ENCODE measurements around the gene ANGPTL1. TPM values are rescaled to one million over a fixed set of nuclear protein-coding genes. Genes with fewer than 3 reads are reported as not detected.

The ANGPTL1 gene
- not detected in 2 replicates for total RNA-seq (2014; rRNA removed; shearing (Covaris generic))

GRCh38 chr1:178870944-178871343, at the start of gene ANGPTL1:
ANGPTL1 (minus strand) TSS chr1:178871077; CDS start chr1:178865776, 5,301 bp downstream.
- DNase-seq (ENCODE audit: low spot score), result no peak

GRCh38 chr1:178919581-178919980, 48.7 kb upstream of the ANGPTL1 start:
- DNase-seq (ENCODE audit: low spot score), result no peak

DNA sequence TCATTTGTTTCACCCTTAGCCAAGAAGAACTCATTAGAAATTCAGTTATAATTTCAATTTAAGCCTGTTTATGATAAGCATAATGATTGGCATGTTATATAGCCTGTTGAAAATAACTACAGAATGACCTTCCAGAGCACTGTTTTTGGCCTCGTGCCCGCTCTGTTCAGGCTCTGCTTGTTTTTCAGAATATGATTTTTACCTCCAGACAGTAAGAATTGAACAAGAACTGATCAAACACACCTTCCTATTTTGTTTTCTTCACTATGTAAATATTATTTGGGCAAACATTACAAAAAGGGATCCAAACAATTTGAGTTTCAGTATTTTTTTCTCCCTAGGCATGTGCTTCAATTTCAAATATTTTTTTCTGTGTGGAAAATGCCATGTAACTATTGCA, 48.1 kb upstream of the ANGPTL1 start:
- DNase-seq (ENCODE audit: low spot score), result no peak

DNA sequence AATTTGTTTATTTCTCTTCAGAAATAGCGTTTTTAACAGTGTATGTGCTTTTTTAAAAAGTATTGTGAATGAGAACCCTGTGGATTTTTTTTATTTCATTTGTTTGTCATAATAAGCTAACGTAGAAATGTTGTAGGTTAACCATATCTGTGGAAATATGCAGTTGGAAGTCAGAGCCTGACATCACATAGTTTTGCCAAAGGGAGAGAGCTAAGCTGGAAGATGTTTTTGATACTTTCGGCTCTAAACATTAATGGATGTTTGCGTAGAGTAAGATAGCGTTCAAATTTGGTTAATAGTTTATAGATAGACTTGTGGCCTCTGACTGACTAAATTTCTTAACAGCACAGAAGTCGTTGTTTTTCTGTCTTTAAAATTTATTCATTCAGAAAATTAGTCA, 47.4 kb upstream of the ANGPTL1 start:
- no peak for DNase-seq (ENCODE audit: low spot score)

- no peak for DNase-seq (ENCODE audit: low spot score)
Observed at GRCh38 chr1:178916448-178917174, 45.7 kb upstream of the ANGPTL1 start.

DNA sequence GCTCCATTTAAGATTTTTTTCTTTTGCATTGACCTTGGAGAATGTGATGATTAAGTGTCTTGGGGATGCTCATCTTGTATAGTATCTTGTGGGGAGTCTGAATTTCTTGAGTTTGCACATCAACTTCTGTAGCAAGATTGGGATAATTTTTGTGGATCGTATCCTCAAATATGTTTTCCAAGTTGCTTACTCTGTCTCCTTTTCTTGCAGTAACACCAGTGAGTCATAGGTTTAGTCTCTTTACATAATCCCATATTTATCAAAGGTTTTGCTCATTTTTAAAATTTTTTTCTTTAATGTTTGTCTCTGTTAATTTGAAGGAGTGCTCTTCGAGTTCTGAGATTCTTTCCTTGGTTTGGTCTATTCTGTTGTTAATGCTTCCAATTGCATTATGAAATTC, 41.7 kb upstream of the ANGPTL1 start:
- DNase-seq (ENCODE audit: low spot score), result no peak

- no peak for DNase-seq (ENCODE audit: low spot score)
Observed at GRCh38 chr1:178910023-178910422, 39.1 kb upstream of the ANGPTL1 start.

- no peak for DNase-seq (ENCODE audit: low spot score)
Observed at GRCh38 chr1:178908358-178908757, 37.5 kb upstream of the ANGPTL1 start.

- DNase-seq (ENCODE audit: low spot score), result no peak
Observed at GRCh38 chr1:178901482-178902125, 30.7 kb upstream of the ANGPTL1 start.

GRCh38 chr1:178899402-178899801, 28.5 kb upstream of the ANGPTL1 start:
- no peak for DNase-seq (ENCODE audit: low spot score)

GRCh38 chr1:178898401-178898800, 27.5 kb upstream of the ANGPTL1 start:
- DNase-seq (ENCODE audit: low spot score), result no peak

- DNase-seq (ENCODE audit: low spot score), result no peak
Observed at GRCh38 chr1:178895928-178896327, 25.1 kb upstream of the ANGPTL1 start.

- no peak for DNase-seq (ENCODE audit: low spot score)
Observed at GRCh38 chr1:178886551-178886950, 15.7 kb upstream of the ANGPTL1 start.

DNA sequence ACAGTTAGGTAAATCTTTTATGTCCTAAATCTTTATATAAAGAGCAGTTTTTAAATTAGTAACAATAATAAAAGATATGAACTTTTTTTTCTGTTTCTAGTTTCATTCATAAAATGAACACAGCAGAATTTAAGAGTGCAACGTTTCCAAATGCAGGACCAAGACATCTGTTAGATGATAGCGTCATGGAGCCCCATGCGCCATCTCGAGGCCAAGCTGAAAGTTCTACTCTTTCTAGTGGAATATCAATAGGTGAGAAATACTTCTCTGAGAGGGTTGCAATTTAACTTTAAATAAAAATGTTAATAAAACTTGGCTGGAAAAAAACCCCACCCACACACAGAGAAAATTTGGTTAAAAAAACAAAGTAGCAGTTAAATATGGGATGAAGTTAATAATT, 15.0 kb upstream of the ANGPTL1 start:
- DNase-seq (ENCODE audit: low spot score), result no peak

- no peak for DNase-seq (ENCODE audit: low spot score)
Observed at GRCh38 chr1:178881950-178882349, 11.1 kb upstream of the ANGPTL1 start.

DNA sequence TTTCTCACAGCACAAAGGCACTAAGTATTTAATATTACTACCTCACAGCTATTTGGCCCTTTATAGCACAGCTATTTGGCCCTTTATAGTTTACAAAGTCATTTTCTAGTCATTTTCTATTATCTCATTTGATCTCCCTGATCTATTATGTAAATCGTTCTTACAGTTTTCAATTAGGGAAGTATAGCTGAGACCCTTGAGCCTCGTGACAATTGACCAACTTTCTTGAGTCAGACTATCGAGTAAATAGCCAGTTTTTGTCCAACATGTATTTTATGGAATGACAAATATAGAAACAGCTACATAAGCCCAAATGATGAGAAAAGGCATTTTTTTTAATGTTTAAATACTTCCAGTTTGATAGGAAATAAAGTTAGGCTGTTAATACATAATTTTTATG, 7.0 kb upstream of the ANGPTL1 start:
- DNase-seq (ENCODE audit: low spot score), result no peak

DNA sequence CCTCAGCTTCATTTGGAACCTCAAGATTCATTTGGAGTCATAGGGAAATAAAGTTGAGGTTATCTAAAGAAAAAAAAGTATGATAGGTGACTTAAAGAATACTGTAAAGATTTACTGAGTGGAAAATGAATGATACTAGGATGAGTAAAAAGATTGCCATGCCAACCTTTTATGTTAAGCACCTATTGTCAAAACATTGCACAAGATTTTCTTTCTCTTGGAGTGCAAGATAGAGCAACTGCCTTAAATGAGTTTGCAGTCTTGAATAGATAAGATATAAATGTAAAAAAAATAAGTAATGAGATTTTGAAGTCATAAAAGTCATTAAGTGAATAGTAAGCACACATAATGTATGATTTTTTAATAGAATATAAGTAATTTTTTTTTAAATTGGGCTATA, 5.1 kb upstream of the ANGPTL1 start:
- DNase-seq (ENCODE audit: low spot score), result no peak

DNA sequence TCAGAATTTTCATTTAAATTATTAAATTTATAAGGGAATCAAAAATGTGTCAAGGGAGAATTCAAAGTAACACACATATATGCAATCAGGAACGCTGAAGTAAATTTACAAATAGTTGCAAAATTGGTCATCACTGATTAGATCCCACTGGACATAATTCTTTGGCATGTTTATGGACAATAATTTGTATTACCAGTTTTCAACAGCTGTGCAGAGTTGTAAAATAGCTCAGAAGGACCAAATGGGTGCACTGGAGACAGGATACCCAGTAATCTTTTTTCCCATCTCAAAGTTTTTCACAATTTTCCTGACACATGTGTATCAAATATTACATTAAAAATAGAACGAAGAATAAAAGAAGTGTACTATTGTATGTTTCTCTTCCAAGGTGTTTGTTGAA, 4.1 kb upstream of the ANGPTL1 start:
- no peak for DNase-seq (ENCODE audit: low spot score)

DNA sequence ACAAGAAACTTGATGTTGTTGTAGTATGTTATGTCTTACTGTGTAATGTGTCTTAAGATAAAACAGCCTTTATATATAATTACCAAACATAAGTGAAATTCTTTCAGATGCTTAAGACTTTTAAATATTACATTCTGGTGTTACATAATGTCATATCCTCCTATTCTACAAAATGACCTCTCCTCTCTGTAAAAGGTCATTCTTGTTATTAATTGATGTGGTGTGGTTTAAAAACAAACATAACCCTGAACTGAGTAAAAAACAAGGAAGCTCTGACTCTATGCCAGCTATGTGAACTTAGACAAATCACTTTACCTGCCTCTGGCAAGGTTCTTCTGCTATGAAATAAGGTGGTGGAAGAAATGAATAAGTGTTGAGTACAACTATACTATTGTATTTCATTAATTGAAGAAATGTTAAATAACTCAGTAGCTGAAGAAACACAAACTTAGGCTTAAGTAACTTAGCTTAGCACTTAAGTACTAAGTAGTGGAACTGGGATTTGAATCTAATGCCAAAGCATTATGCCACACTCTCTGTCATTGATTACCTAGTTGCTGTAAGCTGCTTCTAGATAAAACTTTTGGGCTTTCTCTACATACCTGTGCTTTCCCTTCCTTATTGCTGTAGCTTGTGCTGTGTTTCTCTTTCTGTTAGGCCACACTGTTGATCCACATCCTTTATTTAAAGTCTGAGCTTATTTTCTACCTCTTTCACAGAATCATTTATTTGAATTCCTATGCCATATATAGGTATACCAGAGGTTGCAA, 859 bp upstream of the ANGPTL1 start:
- DNase-seq (ENCODE audit: low spot score), result peak; percentile 41

- no peak for DNase-seq (ENCODE audit: low spot score)
Observed at GRCh38 chr1:178870221-178870620, 656 bp downstream of the ANGPTL1 start.

DNA sequence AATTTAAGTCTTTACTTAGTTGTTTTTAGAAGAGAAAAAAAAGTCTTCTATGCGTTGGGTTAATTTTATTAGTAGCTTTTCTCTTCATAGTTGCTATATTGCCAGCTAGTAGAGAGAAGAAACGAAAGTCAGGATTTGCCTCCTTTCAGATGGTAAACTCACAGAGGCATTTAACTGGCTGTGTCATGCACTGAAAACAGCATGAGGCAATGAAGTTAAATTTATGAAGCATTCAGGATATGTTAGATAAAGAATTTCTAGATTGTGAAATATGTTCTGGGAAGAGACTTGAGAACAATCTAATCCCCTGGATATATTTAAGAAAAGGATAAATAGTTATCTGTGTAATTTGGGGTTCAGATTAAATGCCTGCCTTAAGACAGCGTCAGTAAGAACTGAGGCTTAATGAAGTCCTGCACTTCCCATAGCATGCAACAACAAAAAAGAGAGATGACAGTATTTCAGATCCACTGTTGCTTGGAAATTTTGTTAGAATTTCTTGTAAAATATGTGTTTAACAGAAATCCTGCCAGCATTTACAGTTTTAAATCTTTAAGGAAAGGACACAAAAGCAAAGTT, 1.7 kb downstream of the ANGPTL1 start:
- DNase-seq (ENCODE audit: low spot score), result no peak

GRCh38 chr1:178868706-178869105, 2.2 kb downstream of the ANGPTL1 start:
- no peak for DNase-seq (ENCODE audit: low spot score)

Measured in HT-29 (cell line).